ENCODE data around the gene EDN3. TPM values are rescaled to one million over a fixed set of nuclear protein-coding genes. Genes with fewer than 3 reads are reported as not detected.

The EDN3 gene
- total RNA-seq: 10 to 100 TPM; 10.5 to 89.5 (median 53.6) TPM

GRCh38 chr20:59300333-59301081 is at the start of gene EDN3:
Gene EDN3, plus strand, starts transcription at chr20:59300611. Its CDS starts 202 bp downstream, at chr20:59300813.
- TF ChIP-seq CTCF (IDR thresholded peaks at IDR 0.05) (no peak), POLR2A (IDR thresholded peaks at IDR 0.05) (peak in 1 of 2 donors; percentile 27)
- intact Hi-C loops (cut with DNase I): no loop called here
- WGBS, 2 donors: 0 to 4% methylated on average over 2 to 10 of the region's 77 CpGs
- H3K4me1 ChIP-seq: peaks cover 9 to 15% of the 10 kb centered on the region in 2 donors
- H3K27me3 ChIP-seq: no peaks in the 10 kb centered on the region
- no peaks in the 10 kb centered on the region for H3K36me3 ChIP-seq
- peak within 1 kb of the TSS; percentile 28 to 34 (median 31) for H3K4me3 ChIP-seq (replicated peaks in 1 of 3)
- H3K27ac ChIP-seq: peak within 1 kb of the TSS in 1 of 3 donors; percentile 88
- DNase-seq: peak; percentile 67 to 69
- H3K9me3 ChIP-seq: no peaks in the 10 kb centered on the region

GRCh38 chr20:59253325-59253724 is 47.1 kb upstream of the EDN3 start:
- no peaks in the 10 kb centered on the region for H3K9me3 ChIP-seq
- TF ChIP-seq POLR2A (IDR thresholded peaks at IDR 0.05) (no peak), CTCF (IDR thresholded peaks at IDR 0.05) (no peak)
- no peak overlapping the region for H3K27ac ChIP-seq
- no peaks in the 10 kb centered on the region for H3K36me3 ChIP-seq
- H3K27me3 ChIP-seq: no peaks in the 10 kb centered on the region
- intact Hi-C loops (cut with DNase I): no loop called here
- no peak overlapping the region for H3K4me3 ChIP-seq (replicated peaks in 1 of 3)
- WGBS, 2 donors: 84% methylated on average over 6 of the region's 6 CpGs
- no peak for DNase-seq
- no peaks in the 10 kb centered on the region for H3K4me1 ChIP-seq

DNA sequence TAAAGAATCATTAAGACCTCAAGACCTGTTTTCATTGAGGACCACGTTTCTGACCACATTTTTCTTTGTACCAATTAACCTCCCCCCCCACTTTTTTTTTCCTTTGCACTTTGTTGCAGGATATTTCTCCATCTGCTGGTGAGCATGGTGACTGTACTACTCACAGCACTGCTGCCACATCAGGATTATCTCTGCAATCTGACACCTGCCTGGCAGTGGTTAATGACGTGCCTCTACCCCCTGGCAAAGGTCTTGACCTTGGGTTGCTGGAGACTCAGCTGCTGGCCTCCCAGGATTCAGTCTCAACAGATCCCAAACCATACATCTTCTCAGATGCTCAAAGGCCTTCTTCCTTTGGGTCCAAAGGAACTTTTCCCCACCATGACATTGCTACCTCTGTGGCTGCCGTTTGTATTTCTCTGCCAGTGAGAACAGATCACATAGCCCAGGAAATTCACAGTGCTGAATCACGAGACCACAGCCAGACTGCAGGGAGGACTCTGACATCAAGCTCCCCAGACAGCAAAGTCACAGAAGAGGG is 46.6 kb upstream of the EDN3 start:
- no peaks in the 10 kb centered on the region for H3K4me1 ChIP-seq
- no peaks in the 10 kb centered on the region for H3K9me3 ChIP-seq
- 48% methylated on average over 4 of the region's 4 CpGs for WGBS, 2 donors
- no peak for DNase-seq
- no peaks in the 10 kb centered on the region for H3K36me3 ChIP-seq
- no peaks in the 10 kb centered on the region for H3K27me3 ChIP-seq
- no peak overlapping the region for H3K27ac ChIP-seq
- H3K4me3 ChIP-seq (replicated peaks in 1 of 3): no peak overlapping the region
- TF ChIP-seq POLR2A (IDR thresholded peaks at IDR 0.05) (no peak), CTCF (IDR thresholded peaks at IDR 0.05) (no peak)
- intact Hi-C loops (cut with DNase I): no loop called here

DNA sequence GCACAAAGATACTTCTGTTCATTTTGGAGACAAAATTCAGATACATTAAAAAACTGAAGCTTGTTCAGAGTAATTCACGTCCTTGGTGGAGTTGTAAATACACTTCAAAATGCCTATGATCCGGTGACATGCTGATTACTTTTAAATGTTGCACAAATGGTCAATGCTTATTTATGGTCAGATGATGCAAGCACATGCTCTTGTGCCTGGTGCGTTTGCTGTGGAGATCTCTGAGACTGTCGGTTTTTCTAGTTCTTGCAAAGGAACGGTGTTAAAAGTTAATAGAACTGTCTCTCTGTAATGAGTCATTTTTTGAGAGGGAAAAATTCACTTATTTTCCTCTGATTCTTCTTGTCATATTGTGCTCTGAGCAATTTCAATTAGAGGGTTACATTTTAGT is 45.2 kb upstream of the EDN3 start:
- intact Hi-C loops (cut with DNase I): no loop called here
- no peaks in the 10 kb centered on the region for H3K9me3 ChIP-seq
- no peaks in the 10 kb centered on the region for H3K4me1 ChIP-seq
- no peak for TF ChIP-seq CTCF (IDR thresholded peaks at IDR 0.05)
- TF ChIP-seq POLR2A (IDR thresholded peaks at IDR 0.05): no peak
- WGBS, 2 donors: 83 to 88% methylated on average over 5 of the region's 5 CpGs
- no peak overlapping the region for H3K4me3 ChIP-seq (replicated peaks in 1 of 3)
- H3K36me3 ChIP-seq: no peaks in the 10 kb centered on the region
- H3K27ac ChIP-seq: no peak overlapping the region
- no peaks in the 10 kb centered on the region for H3K27me3 ChIP-seq
- DNase-seq: no peak

GRCh38 chr20:59258221-59258621 is 42.2 kb upstream of the EDN3 start:
- Histone ChIP-seq H3K4me1 (no peaks in the 10 kb centered on the region), H3K27me3 (no peaks in the 10 kb centered on the region), H3K4me3 (replicated peaks in 1 of 3) (no peak overlapping the region), H3K9me3 (no peaks in the 10 kb centered on the region), H3K27ac (no peak overlapping the region), H3K36me3 (no peaks in the 10 kb centered on the region)
- 47 to 51% methylated on average over 2 of the region's 2 CpGs for WGBS, 2 donors
- TF ChIP-seq CTCF (IDR thresholded peaks at IDR 0.05) (no peak), POLR2A (IDR thresholded peaks at IDR 0.05) (no peak)
- intact Hi-C loops (cut with DNase I): no loop called here
- no peak for DNase-seq

Data from thyroid gland (tissue), 4 donors.